ENCODE data around the gene LAMB1. TPM values are rescaled to one million over a fixed set of nuclear protein-coding genes. Genes with fewer than 3 reads are reported as not detected.

Gene LAMB1
- total RNA-seq, 1 donor from 2014 or later, result not detected

DNA sequence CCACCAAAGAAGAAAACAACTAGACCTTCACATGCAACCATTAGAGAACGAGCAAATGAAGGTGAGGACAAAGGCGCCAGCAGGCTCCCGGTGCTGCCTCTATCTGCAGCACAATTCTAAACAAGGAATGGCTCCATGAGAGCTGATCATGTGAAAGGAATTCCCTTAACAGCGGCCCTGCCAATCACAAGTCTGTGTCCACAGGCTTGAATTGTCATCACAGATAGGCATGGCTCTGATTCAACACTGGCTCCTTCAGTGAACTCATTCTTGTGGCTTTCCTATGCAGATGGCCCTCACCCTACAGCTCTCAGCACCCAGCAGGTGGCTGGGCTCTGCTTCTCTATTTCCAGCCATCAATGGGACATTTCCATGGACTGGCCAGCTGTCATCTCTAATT, 36.2 kb downstream of the LAMB1 start:
- intact Hi-C loops (cut with micrococcal nuclease), result no loop called here
- POLR2A ChIA-PET, result no interaction called here
- Mint-ChIP-seq H3K4me3 (no peak overlapping the region), H3K36me3 (ENCODE audit: low read depth) (no peaks in the 10 kb centered on the region), H3K27me3 (peaks cover 7% of the 10 kb centered on the region), H3K27ac (no peak overlapping the region), H3K4me1 (no peaks in the 10 kb centered on the region), H3K9me3 (no peaks in the 10 kb centered on the region)
- DNase-seq (no peak), ATAC-seq (ENCODE audit: low read depth) (no peak)
- TF ChIP-seq, protein P1, sequence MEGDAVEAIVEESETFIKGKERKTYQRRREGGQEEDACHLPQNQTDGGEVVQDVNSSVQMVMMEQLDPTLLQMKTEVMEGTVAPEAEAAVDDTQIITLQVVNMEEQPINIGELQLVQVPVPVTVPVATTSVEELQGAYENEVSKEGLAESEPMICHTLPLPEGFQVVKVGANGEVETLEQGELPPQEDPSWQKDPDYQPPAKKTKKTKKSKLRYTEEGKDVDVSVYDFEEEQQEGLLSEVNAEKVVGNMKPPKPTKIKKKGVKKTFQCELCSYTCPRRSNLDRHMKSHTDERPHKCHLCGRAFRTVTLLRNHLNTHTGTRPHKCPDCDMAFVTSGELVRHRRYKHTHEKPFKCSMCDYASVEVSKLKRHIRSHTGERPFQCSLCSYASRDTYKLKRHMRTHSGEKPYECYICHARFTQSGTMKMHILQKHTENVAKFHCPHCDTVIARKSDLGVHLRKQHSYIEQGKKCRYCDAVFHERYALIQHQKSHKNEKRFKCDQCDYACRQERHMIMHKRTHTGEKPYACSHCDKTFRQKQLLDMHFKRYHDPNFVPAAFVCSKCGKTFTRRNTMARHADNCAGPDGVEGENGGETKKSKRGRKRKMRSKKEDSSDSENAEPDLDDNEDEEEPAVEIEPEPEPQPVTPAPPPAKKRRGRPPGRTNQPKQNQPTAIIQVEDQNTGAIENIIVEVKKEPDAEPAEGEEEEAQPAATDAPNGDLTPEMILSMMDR (IDR thresholded peaks at IDR 0.05), result no peak
- CTCF ChIA-PET, result no interaction called here

DNA sequence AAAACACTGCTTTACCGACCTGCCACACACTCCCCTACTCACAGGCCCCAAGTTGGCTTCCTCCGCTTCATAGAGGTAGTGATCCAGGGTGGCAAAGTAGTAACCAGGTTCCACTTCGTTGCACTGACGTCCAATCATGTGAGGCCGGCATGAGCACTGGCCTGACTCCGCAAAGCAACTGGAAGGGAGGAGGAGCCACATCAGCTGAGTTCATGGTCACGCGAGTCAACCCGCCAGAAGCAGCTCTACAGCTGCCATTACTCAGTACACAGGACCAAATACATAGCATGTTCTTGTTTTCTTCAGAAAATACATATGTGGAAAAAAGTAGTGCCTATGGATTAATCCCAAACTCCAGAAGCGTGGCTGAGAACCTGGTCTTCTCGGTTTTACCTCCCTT, 38.5 kb downstream of the LAMB1 start:
- peaks cover 8% of the 10 kb centered on the region for H3K27me3 Mint-ChIP-seq
- POLR2A ChIA-PET, result no interaction called here
- no peaks in the 10 kb centered on the region for H3K36me3 Mint-ChIP-seq (ENCODE audit: low read depth)
- CTCF ChIA-PET, result no interaction called here
- H3K4me3 Mint-ChIP-seq, result no peak overlapping the region
- DNase-seq (no peak), ATAC-seq (ENCODE audit: low read depth) (no peak)
- TF ChIP-seq, protein P1 (IDR thresholded peaks at IDR 0.05), result no peak
- no peak overlapping the region for H3K27ac Mint-ChIP-seq
- no peaks in the 10 kb centered on the region for H3K9me3 Mint-ChIP-seq
- intact Hi-C loops (cut with micrococcal nuclease), result no loop called here
- no peaks in the 10 kb centered on the region for H3K4me1 Mint-ChIP-seq

DNA sequence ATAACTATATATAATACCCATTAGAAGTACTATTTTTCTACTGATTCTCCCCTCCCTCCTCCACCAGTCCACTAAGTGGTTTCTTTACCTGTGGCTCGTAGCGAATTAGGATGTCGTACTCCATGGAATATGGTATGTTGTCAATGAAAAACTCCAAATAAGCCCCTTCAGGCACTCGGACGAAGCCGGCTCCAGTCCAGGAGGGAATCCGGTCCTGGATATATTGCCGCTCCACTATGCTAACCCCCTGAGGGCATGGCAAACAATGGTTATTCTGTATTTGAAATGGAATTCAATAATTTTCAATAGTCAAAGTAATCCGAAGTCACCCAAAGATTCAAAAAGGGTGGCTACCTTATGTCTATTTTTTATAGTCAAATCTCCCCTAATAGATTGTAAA, 40.1 kb downstream of the LAMB1 start:
- no peak for ATAC-seq (ENCODE audit: low read depth)
- peaks cover 16% of the 10 kb centered on the region for H3K27me3 Mint-ChIP-seq
- no peaks in the 10 kb centered on the region for H3K9me3 Mint-ChIP-seq
- no peaks in the 10 kb centered on the region for H3K4me1 Mint-ChIP-seq
- no peak overlapping the region for H3K27ac Mint-ChIP-seq
- ChIA-PET CTCF (no interaction called here), POLR2A (no interaction called here)
- intact Hi-C loops (cut with micrococcal nuclease), result no loop called here
- TF ChIP-seq, protein P1 (IDR thresholded peaks at IDR 0.05), result no peak
- H3K4me3 Mint-ChIP-seq, result no peak overlapping the region
- no peaks in the 10 kb centered on the region for H3K36me3 Mint-ChIP-seq (ENCODE audit: low read depth)
- no peak for DNase-seq

- intact Hi-C loops (cut with micrococcal nuclease), result no loop called here
- DNase-seq, result no peak
- TF ChIP-seq, protein P1 (IDR thresholded peaks at IDR 0.05), result no peak
- no peaks in the 10 kb centered on the region for H3K36me3 Mint-ChIP-seq (ENCODE audit: low read depth)
- H3K27ac Mint-ChIP-seq, result no peak overlapping the region
- no peak overlapping the region for H3K4me3 Mint-ChIP-seq
- ATAC-seq (ENCODE audit: low read depth), result no peak
- no peaks in the 10 kb centered on the region for H3K4me1 Mint-ChIP-seq
- ChIA-PET CTCF (no interaction called here), POLR2A (no interaction called here)
- no peaks in the 10 kb centered on the region for H3K9me3 Mint-ChIP-seq
- peaks cover 19% of the 10 kb centered on the region for H3K27me3 Mint-ChIP-seq
These were observed 41.6 kb downstream of the LAMB1 start for GRCh38 chr7:107961405-107961804.

DNA sequence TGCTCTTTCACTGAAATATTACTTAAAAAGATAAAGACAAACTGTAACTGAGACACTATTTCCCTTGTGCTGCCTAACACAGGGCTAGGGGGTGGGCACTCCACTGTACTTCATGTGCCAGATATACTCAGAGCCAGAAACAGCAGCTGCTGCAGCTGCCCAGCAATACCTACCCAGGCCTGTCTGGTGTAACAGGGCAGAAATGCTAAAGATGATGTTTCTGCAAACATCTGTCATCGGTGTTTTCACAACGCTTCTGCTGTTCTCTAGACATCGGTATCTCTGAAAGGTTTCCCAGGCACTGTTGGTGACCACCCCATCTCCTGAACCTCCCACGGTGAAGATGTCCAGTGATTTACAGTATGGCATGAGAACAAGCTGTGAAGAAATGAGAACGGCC, 42.7 kb downstream of the LAMB1 start:
- Mint-ChIP-seq H3K27me3 (peaks cover 21% of the 10 kb centered on the region), H3K4me1 (no peaks in the 10 kb centered on the region), H3K9me3 (no peaks in the 10 kb centered on the region), H3K36me3 (ENCODE audit: low read depth) (no peaks in the 10 kb centered on the region), H3K4me3 (no peak overlapping the region), H3K27ac (no peak overlapping the region)
- intact Hi-C loops (cut with micrococcal nuclease), result no loop called here
- no peak for DNase-seq
- POLR2A ChIA-PET, result no interaction called here
- no peak for ATAC-seq (ENCODE audit: low read depth)
- TF ChIP-seq, protein P1 (IDR thresholded peaks at IDR 0.05), result no peak
- CTCF ChIA-PET, result no interaction called here
